Activated CD4-positive, alpha-beta memory T cell treated with anti-CD3 and anti-CD28 coated beads for 36 hours (primary cell): ENCODE measurements around the gene TSPAN12. TPM values are rescaled to one million over a fixed set of nuclear protein-coding genes. Genes with fewer than 3 reads are reported as not detected.

ENCODE experiments used
- CTCF ChIA-PET: fragments of 350-600 bp; sonication (Branson Sonifier 250); formaldehyde crosslinking; loops from one replicate; lab custom pipeline; 2021; ENCODE audit warnings: antibody characterized with exemption, inconsistent platforms; lab: Charles Lee
- POLR2A ChIA-PET: fragments of 350-600 bp; sonication (Branson Sonifier 250); formaldehyde crosslinking; loops from one replicate; lab custom pipeline; 2021; ENCODE audit warnings: antibody characterized with exemption; lab: Charles Lee
- DNase-seq: peaks from one replicate; pipeline ENCODE4 v3.0.0-alpha.2; 2020
- H3K27ac Mint-ChIP-seq: one replicate; pipeline ENCODE4 v1.8.0; 2021; ENCODE audit warnings: mixed read lengths
- H3K27me3 Mint-ChIP-seq: one replicate; pipeline ENCODE4 v1.8.0; 2021; ENCODE audit warnings: mixed read lengths
- H3K36me3 Mint-ChIP-seq: one replicate; pipeline ENCODE4 v1.8.0; 2021; ENCODE audit warnings: mixed read lengths
- H3K4me1 Mint-ChIP-seq: one replicate; pipeline ENCODE4 v1.8.0; 2021; ENCODE audit warnings: low read depth, mixed read lengths
- H3K4me3 Mint-ChIP-seq: one replicate; pipeline ENCODE4 v1.8.0; 2021; ENCODE audit warnings: mild to moderate bottlenecking, mixed read lengths
- H3K9me3 Mint-ChIP-seq: one replicate; pipeline ENCODE4 v1.8.0; 2021; ENCODE audit warnings: mixed read lengths
- intact Hi-C: fragments of 100-400 bp; cut with micrococcal nuclease; formaldehyde crosslinking; loops from one replicate; pipeline ENCODE4 v1.15.1; 2023
- total RNA-seq, 2 experiments: library from RNA; stranded (reverse); gene quantifications; one replicate each; pipeline ENCODE4 v1.2.3, GENCODE V29; 2021

TSPAN12 gene
- total RNA-seq, 2 experiments from 2014 or later, result not detected

DNA sequence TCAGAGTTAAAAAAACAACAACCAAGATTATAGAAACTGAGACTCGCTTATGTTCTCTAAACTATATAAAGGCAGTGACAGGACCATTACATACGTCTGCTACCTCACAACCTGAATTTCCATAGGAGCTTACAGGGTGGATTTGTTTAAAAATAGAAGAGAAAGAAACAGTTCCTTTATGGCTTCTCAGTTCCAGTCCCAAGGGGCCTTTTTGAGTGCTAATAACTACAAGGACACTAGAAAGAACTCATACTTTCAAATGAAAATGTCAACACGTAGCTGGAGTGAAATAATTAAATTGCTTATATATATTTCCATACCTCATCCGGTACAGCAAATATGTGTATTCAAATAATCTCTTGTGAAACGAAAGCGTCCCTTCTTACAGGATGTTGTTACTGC is 19.7 kb downstream of the TSPAN12 start:
- no peaks in the 10 kb centered on the region for H3K9me3 Mint-ChIP-seq
- ChIA-PET CTCF (interaction anchor here (1.5 kb wide), 1 partner anchor 46 kb away, joined by 5 read pairs; no protein-coding TSS in a partner anchor), POLR2A (no interaction called here)
- intact Hi-C loops, result no loop called here
- no peak overlapping the region for H3K4me3 Mint-ChIP-seq
- no peaks in the 10 kb centered on the region for H3K4me1 Mint-ChIP-seq
- no peaks in the 10 kb centered on the region for H3K27me3 Mint-ChIP-seq
- H3K27ac Mint-ChIP-seq, result no peak overlapping the region
- DNase-seq, result no peak
- no peaks in the 10 kb centered on the region for H3K36me3 Mint-ChIP-seq

GRCh38 chr7:120837599-120837998 is 20.3 kb downstream of the TSPAN12 start:
- Mint-ChIP-seq H3K4me1 (no peaks in the 10 kb centered on the region), H3K27ac (no peak overlapping the region), H3K4me3 (no peak overlapping the region), H3K36me3 (no peaks in the 10 kb centered on the region), H3K27me3 (peaks cover 1% of the 10 kb centered on the region), H3K9me3 (no peaks in the 10 kb centered on the region)
- DNase-seq, result no peak
- POLR2A ChIA-PET, result no interaction called here
- intact Hi-C loops, result no loop called here
- CTCF ChIA-PET, result no interaction called here

DNA sequence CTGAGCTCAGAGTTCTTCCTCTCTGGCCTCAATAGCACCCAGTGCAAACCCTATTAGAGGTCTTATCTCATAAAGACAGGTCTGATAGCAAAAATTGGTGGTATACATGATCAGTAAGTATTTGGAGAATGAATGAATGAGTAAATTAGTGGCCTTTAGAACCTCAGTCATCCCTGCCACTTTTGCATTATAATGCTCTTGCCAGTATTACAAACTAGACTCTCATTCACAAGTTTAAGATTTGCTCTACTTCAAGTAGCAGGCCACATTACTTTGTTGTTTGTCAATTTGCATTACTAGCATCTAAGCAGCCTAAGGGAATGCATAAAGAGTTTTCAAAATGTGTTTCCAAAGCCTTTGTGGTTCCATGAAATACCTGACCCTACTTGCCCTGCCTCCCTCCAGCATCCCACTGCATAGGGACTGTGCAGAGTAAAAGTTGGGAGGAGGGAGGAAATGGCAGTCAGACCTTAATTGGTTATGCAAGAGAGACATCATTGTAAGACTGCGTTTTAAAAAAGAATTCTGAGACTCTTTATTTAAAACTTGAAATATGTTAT is 21.3 kb downstream of the TSPAN12 start:
- ChIA-PET POLR2A (no interaction called here), CTCF (no interaction called here)
- no peaks in the 10 kb centered on the region for H3K9me3 Mint-ChIP-seq
- H3K36me3 Mint-ChIP-seq, result no peaks in the 10 kb centered on the region
- no peak for DNase-seq
- no peak overlapping the region for H3K4me3 Mint-ChIP-seq
- intact Hi-C loops, result no loop called here
- no peaks in the 10 kb centered on the region for H3K4me1 Mint-ChIP-seq
- peaks cover 1% of the 10 kb centered on the region for H3K27me3 Mint-ChIP-seq
- H3K27ac Mint-ChIP-seq, result no peak overlapping the region

- no peak overlapping the region for H3K27ac Mint-ChIP-seq
- CTCF ChIA-PET, result no interaction called here
- POLR2A ChIA-PET, result no interaction called here
- DNase-seq, result no peak
- H3K36me3 Mint-ChIP-seq, result no peaks in the 10 kb centered on the region
- intact Hi-C loops, result no loop called here
- peaks cover 2% of the 10 kb centered on the region for H3K9me3 Mint-ChIP-seq
- peaks cover 4% of the 10 kb centered on the region for H3K27me3 Mint-ChIP-seq
- H3K4me1 Mint-ChIP-seq, result no peaks in the 10 kb centered on the region
- H3K4me3 Mint-ChIP-seq, result no peak overlapping the region
Measured at GRCh38 chr7:120834726-120835125, 23.2 kb downstream of the TSPAN12 start.

DNA sequence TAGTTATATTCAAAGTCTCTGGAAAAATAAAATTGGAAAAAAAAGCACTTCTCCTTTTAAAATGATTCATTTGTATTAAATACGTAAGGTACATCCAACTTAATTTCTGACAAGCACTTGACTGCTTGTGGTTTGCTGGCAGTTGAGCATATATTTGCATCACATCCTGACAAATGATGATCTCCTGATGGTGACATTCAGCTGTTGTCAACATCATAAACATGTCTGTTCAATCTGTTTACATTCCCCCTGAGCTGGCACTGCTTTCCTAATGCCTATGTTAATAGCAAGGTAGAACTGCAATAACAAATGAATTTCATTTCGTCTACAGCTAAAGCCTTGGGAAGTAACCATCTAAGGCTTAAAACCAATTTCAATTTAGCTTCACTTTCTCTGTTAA is 24.4 kb downstream of the TSPAN12 start:
- intact Hi-C loops, result no loop called here
- CTCF ChIA-PET, result no interaction called here

GRCh38 chr7:120832803-120833202 is 25.1 kb downstream of the TSPAN12 start:
- Mint-ChIP-seq H3K27ac (no peak overlapping the region), H3K4me3 (no peak overlapping the region), H3K9me3 (peaks cover 2% of the 10 kb centered on the region), H3K27me3 (peaks cover 12% of the 10 kb centered on the region), H3K4me1 (no peaks in the 10 kb centered on the region), H3K36me3 (no peaks in the 10 kb centered on the region)
- intact Hi-C loops, result no loop called here
- no peak for DNase-seq
- ChIA-PET CTCF (no interaction called here), POLR2A (no interaction called here)

More for the DNA sequence above, 24.4 kb downstream of the TSPAN12 start:
- Mint-ChIP-seq H3K27ac (no peak overlapping the region), H3K9me3 (peaks cover 2% of the 10 kb centered on the region), H3K4me1 (no peaks in the 10 kb centered on the region), H3K27me3 (peaks cover 6% of the 10 kb centered on the region), H3K36me3 (no peaks in the 10 kb centered on the region), H3K4me3 (no peak overlapping the region)
- DNase-seq, result no peak
- POLR2A ChIA-PET, result no interaction called here

- POLR2A ChIA-PET, result no interaction called here
- CTCF ChIA-PET, result no interaction called here
- Mint-ChIP-seq H3K4me1 (no peaks in the 10 kb centered on the region), H3K9me3 (peaks cover 2% of the 10 kb centered on the region), H3K4me3 (no peak overlapping the region), H3K27me3 (peaks cover 13% of the 10 kb centered on the region), H3K36me3 (no peaks in the 10 kb centered on the region), H3K27ac (no peak overlapping the region)
- intact Hi-C loops, result no loop called here
- no peak for DNase-seq
Measured at GRCh38 chr7:120831260-120831659, 26.7 kb downstream of the TSPAN12 start.

- intact Hi-C loops, result no loop called here
- Mint-ChIP-seq H3K27ac (no peak overlapping the region), H3K4me3 (no peak overlapping the region), H3K9me3 (peaks cover 2% of the 10 kb centered on the region), H3K36me3 (no peaks in the 10 kb centered on the region), H3K27me3 (peaks cover 13% of the 10 kb centered on the region), H3K4me1 (no peaks in the 10 kb centered on the region)
- CTCF ChIA-PET, result interaction anchor here (1.0 kb wide), 1 partner anchor 24 kb away, joined by 3 read pairs; no protein-coding TSS in a partner anchor
- DNase-seq, result no peak
- POLR2A ChIA-PET, result no interaction called here
Measured at GRCh38 chr7:120829487-120829886, 28.5 kb downstream of the TSPAN12 start.

- no peak for DNase-seq
- POLR2A ChIA-PET, result no interaction called here
- CTCF ChIA-PET, result interaction anchor here (1.0 kb wide), 1 partner anchor 23 kb away, joined by 3 read pairs; no protein-coding TSS in a partner anchor
- Mint-ChIP-seq H3K4me3 (no peak overlapping the region), H3K27ac (no peak overlapping the region), H3K27me3 (peaks cover 13% of the 10 kb centered on the region), H3K4me1 (no peaks in the 10 kb centered on the region), H3K36me3 (no peaks in the 10 kb centered on the region), H3K9me3 (peaks cover 2% of the 10 kb centered on the region)
- intact Hi-C loops, result no loop called here
Measured at GRCh38 chr7:120828528-120828927, 29.4 kb downstream of the TSPAN12 start.

DNA sequence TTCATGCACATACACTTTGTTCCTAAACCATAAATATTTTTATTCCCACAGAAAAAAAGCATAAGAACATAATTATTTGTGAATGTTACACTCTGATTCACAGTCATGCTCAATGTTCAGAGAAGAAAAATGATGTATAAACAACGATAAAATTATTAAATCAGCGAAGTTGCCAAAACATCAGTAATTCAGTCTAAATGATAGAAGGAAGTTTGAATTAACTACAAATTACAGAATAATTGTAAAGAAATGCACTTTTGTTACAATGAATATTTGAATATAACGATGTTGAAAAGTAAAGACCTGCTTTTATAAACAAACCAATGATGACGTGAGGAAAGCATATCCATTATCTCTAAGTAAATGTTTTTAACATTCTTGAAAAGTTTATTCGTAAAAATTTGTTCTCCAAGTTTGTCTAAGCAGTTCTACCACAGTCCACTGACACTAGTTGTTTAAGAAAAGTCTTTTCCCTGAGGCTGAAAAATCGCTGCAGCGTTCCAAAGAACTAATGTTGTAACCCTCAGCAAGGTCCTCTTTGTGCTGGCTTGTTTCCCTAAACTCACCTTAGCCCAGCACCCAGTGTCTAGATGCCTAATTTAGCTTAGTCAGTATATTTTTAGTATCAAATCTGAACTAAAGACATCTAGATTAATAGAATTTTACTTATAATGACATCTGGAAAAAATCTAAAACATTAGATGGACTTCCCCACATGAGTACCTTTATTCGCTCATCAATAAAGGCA is 30.4 kb downstream of the TSPAN12 start:
- intact Hi-C loops, result no loop called here
- no peak for DNase-seq
- Mint-ChIP-seq H3K9me3 (peaks cover 2% of the 10 kb centered on the region), H3K4me3 (no peak overlapping the region), H3K4me1 (no peaks in the 10 kb centered on the region), H3K27ac (no peak overlapping the region), H3K36me3 (no peaks in the 10 kb centered on the region), H3K27me3 (peaks cover 12% of the 10 kb centered on the region)
- CTCF ChIA-PET, result no interaction called here
- POLR2A ChIA-PET, result no interaction called here

DNA sequence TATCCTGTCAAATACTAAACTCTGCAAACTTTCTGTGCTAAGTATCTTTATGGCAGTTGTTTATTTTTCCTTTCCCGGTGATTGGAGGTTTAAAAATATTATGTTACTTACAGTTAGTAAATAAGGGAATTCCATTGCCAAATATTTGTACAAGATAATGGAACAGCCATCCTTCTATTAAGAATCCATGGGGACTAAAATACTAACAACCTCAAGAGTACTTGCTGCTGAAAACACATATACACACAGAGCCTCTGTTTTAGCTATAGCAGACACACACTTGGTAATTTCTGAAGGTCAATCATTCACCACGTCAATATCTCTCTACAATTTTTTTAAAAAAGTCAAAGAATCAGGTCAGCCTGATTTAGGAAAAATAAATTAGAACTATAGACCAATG is 32.4 kb downstream of the TSPAN12 start:
- Mint-ChIP-seq H3K4me3 (no peak overlapping the region), H3K36me3 (no peaks in the 10 kb centered on the region), H3K27me3 (peaks cover 11% of the 10 kb centered on the region), H3K27ac (no peak overlapping the region), H3K4me1 (no peaks in the 10 kb centered on the region), H3K9me3 (peaks cover 2% of the 10 kb centered on the region)
- CTCF ChIA-PET, result interaction anchor here (0.6 kb wide), 1 partner anchor 35 kb away, joined by 3 read pairs; no protein-coding TSS in a partner anchor
- intact Hi-C loops, result no loop called here
- POLR2A ChIA-PET, result no interaction called here
- no peak for DNase-seq

DNA sequence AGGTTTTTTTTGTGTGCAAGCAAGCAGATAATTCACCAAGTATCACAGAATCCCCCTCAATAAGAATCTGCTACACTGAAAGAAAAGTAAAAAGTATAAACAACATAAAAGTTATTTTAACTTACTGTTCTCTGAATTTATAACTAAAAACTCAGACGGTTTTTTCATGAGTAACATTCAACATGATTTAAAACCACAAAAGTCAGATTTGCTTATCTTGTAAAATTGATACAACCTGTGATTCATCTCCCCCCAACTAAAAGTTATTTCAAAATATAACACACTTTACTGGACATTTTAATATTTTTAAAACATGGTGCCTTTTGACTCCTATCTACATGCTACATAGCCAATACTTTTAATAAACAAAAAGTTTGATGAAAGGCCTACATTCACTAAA is 32.8 kb downstream of the TSPAN12 start:
- CTCF ChIA-PET, result no interaction called here
- intact Hi-C loops, result no loop called here
- DNase-seq, result no peak
- no peak overlapping the region for H3K27ac Mint-ChIP-seq
- H3K9me3 Mint-ChIP-seq, result peaks cover 2% of the 10 kb centered on the region
- H3K4me1 Mint-ChIP-seq, result no peaks in the 10 kb centered on the region
- no peak overlapping the region for H3K4me3 Mint-ChIP-seq
- H3K36me3 Mint-ChIP-seq, result no peaks in the 10 kb centered on the region
- POLR2A ChIA-PET, result no interaction called here
- H3K27me3 Mint-ChIP-seq, result peaks cover 12% of the 10 kb centered on the region
